UCSD-AML1 (cell line): ENCODE data around the gene EML6.

ENCODE experiments used
- DNase-seq: peaks from one replicate; lab custom pipeline; 2025; ENCODE audit not compliant: unreplicated experiment; lab: John Stamatoyannopoulos, UW

EML6 gene

DNA sequence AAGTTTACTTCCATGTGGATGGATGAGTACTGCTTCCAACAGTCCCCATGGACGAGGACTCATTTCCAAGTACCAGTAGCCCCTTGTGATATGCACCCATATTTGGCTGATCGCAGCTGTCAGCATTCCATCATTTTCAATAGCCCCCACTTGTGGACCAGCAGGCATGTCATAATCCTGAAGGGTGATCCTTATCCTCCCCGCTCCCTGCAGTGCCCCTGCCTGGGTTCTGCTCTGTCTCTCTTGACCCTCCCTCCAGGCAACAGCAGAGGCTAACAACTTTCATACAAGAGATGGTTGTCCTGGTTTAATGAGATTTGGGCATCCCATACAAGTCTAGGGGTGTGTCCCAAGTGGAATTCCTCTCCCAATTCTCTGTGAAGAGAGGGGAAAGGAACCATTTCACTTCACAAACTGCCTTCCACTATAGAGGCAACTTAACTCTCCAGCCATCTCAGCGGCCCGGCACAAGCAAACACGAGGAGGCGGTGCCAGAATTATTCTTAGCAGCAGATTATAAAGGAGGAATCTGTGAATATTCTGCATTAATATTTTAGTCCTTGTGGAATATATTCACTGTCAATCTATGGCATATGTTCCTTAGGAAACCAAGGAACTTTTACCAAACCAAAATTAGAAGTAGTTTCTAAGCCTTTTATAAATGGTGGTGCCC, 216.1 kb downstream of the EML6 start:
- DNase-seq = no peak

DNA sequence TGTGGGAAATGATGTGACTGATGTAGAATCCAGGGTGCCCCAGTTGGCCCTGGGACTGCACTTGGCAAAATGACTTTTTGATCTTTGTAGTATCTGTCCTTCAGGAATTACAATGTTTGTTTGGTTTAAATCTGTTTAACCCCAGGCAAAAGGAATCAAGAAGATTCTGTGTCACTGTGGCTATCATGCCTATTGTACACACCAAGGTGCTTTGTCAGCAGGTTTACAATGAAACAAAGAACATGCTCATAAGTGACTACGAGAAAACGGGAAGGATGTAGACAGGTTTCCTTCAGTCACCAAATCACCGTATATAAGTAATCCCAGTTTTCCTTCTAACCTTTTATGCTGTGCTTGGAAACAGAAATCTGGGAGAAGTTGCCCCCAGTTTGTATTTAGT, 217.3 kb downstream of the EML6 start:
- no peak for DNase-seq

DNA sequence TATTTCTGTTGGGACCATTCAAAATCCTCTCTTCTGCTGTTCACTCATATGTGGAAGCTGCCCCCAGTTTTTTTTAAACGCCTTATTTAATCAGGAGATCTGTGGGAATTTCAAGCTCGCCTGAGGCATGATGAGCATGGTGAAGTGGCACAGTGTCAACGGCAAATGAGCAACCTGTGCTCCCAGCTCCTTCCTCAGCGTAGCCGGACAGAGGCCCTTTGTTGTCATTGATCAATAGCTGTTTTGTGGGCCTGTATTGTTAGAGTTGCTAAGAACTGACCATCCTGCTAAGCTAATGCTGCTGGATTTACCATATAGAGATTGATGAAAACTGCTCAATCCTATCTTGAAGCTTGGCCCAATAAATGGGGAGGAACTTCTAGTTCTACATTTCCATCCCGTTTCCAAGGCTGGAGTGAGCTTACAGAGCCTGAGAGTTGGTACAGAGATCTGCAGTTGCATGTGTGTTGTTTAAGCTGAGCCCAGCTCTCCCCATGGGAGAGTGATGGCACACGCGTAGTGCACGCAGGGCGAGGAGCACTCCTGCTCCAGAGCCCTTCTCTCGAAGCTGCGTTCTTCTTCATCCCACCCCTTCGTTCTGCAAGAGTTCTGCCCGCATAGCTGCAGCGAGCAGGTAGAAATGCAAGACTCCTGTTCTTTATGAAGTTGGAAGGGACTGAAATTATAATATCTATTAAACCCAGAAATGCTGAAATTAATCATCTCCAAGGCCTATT, 218.0 kb downstream of the EML6 start:
- no peak for DNase-seq

DNA sequence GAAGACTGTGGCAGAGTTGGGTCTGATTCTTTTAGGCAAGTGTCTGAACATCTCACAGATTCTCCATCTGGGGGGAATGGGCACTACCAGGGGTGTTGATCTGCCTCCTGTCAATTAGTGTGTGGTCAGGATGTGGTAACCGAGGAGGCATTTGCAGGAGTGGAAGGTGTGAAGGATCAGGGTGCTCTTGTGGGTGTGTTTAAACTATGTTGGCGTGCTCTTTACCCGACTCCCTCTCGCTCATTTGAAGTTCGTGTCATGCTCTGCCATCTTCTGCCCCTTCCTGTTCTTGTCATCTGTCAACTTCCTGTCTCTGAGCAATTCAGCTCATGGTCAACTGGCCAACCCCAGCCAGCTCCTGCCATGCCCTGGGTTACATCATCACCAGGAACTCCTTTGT, 218.9 kb downstream of the EML6 start:
- peak; percentile 24 for DNase-seq

DNA sequence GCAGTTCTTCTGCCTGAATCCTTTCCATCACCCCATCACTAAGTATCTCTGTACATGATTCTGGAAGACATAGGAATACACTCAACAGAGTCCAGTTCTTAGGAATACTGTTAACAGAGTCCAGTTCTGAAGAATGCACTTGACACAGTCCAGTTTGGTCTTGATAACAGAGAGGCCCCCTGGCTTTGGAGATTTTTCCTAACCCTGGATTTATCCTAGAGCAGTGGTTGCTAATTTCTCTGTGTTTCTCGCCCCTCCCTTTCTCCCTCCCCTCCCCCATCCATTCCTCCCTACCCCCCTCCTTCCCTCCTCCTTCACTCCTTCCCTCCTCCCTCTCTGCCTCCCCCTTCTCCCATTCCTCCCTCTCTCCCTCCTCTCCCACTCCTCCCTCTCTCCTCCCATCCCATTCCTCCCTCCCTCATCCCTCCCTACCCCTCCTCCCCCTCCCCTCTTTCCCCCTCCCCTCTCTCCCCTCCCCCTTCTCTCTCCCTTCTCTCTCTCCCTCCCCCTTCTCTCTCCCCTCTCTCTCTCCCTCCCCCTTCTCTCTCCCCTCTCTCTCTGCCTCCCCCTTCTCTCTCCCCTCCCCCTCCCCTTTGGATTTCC, 221.4 kb downstream of the EML6 start:
- no peak for DNase-seq

DNA sequence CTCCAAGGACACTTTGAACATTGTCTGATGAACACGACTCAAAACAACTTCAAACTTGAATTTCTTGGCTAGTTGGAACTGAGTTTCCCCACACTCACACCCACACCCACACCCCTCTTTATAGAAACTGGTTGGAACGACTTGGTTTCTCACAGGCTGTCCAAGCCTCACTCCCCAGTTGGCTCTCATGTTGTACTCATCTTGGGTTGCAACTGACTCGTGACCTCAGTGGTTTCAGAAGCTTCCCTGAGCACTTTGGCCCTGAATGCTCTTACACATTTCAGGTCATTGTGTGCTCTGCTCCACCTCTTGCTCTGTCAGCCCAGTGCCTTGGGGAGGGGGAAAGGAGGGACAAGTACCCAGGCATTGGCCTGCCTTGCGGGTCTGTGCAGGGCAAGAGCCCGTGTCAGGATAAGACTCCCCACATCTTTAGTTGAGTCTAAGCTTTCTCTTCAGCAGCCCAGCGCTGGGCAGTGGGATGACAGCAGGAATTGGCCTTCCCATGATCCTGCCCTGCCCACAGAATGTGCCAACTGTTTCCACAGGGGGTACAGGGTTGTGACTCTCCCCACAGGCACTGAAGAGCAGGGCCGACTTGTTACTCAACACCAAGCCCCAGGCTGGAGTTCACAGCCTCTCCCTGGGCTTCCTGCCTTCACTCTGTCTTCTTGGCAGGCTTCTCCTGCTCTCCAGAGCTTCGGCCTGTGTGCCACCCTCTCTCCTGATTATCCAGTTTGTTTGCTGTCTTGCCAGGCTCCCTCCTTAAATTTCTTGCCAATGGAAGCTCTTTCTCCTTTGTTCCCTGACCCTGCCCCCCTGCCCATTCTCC, 222.1 kb downstream of the EML6 start:
- DNase-seq = no peak

DNA sequence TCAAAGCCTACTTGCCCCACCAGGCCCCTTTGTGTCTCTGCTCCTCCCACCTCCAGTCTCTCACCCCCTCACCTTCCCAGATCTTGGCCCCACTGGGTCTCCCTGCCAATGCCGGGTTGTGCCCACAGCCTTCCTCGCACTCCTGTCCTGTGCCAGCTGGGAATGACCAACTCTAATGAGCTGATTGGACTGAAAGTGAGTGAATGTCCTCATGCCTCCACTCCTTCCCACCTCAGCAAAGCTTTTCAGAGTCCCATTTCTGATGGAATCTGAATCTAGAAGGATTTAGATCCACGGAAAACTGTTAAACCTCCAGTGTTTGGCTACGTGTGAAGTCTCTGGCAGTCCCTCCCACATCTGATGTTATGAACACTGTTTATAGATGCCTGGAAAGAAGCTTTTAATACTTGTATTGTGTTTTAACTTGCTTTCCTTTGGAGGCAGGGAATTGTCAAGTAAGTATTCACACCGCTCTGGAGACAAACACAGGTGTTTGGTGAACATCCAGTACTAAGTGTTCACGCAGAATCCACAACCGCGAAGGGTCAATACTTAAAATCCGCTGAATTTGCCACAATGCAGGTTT, 222.9 kb downstream of the EML6 start:
- no peak for DNase-seq

DNA sequence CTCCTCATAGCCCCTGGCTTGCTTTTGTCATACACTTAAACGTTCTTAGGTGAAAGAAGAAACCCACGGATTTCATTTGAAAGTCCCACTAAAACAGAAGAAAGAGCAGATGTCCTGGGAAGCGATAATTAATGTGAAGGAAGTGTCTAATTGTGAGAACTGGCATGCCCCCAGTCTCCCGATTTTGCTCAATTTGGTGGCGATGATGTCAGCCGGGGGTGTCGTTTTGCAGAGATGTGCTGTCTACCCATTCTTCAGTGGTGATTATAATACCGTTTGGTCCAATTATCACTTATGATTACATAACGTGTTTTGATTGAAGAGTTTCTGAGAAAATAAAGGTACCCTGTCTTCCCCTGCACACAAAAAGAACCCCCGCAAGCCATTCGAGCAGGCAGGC, 223.7 kb downstream of the EML6 start:
- DNase-seq = no peak

DNA sequence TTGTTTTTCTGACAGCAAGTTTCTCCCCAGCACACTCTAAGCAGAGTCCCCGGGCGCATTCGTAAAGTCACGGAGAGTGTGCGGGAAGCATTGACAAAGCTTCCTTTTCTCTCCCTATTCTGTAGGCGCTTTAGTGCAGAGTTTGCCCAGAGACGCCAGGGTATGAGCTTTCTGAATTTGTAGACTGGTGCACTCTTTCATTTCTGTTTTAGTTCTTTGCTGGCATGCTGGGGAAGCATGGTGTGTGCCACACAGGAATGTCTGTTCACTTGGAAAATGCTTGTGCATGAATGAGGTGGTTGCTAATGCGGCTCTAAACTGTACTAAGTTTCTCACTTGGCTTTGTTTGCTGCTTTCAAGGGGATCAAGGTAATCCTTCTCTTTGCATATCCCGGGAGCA, 224.2 kb downstream of the EML6 start:
- no peak for DNase-seq

DNA sequence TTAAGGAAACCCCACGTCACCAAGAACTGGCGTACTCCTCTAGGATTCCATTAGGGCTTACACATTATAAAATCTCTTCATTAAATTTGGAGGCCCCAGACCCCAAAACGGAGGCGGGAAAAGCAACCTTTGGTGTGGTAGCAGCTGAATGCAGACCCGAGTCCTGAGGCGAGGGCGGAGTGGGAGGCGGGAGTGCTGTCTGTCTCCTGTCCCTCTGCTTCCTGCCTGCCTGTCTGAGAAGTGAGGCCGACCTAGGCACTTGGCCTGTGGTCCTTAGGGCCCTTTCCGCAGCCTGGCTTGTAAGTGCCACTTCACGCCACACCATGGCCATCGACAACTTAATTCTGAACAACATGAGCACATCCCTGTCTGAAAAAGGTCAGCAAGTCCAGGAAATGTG, 224.7 kb downstream of the EML6 start:
- no peak for DNase-seq

DNA sequence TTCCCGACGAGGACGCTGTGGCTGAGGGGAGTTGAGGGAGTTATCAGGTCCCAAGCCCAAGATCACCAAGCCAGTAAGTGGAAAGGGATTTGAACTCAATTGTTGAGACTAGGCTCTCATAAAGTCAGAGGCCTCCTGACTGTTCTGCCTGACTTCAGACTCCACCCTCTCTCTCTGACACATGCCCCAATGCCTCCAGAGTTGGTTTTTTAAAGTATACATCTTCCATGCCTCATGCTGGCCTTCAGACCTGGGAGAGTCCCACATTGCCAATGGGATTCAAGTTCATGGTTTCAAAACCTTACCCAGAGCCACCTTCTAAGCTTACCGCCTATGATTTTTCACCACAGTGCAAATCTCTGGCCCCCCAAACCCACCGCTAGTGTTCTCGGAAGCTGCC, 226.0 kb downstream of the EML6 start:
- DNase-seq = no peak

DNA sequence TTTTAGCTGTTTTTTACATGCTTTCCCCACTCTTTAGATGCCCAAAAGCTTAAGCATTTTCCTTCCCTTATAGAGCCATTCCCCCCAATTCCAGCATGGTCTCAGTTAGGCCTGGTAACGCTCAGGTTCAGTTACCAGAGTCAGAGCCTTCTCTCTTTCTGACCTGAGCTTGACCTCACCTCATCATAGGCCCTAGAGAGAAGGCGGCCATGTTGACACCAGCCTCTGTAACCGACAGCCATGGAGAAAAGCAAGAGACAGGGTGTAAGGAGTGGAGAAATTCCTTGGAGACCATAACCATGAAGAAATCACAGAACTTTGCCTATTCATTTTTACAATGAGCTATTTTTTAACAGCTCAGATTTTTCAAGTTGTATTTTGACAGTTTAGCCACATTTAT, 227.3 kb downstream of the EML6 start:
- no peak for DNase-seq

DNA sequence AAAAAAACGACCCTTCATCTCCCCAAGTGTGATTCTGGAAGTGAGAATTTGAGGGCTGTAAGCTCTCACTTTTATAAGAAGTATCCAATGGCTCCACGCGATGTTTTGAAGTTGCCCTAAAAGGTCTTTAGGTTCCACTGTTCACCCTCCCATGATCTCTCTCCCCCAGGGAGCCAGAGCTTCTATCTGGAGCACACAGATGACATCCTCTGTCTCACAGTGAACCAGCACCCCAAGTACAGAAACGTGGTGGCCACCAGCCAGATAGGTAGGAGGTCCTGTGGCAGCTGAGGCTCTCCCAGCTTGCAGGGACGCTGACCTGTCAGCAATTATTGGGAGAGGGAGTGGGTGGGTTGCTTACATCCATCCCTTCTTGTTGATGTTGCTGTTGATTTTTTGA, 229.0 kb downstream of the EML6 start:
- DNase-seq = no peak

DNA sequence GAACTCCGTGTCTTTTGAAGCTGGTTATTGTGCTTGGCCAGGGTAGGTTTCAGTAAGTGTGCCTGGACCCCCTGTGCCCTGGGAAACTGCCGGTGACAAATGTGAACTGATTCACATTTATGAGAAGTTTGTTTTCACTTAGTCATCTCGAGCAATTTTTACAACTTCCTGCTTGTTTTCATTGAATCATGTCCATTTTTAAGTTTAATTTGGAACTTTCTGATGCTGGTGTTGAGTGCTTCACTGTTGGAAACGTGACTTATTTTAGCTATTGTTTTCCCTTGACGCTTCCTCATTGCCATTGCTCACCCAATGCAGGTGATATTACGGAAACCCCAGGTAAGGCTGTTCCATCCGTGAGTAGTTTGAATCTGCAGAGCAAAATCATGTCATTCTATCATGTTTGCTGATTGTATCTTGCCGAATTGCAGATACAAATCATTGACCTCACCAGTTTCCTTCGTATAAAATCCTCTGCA, 229.6 kb downstream of the EML6 start:
- no peak for DNase-seq

DNA sequence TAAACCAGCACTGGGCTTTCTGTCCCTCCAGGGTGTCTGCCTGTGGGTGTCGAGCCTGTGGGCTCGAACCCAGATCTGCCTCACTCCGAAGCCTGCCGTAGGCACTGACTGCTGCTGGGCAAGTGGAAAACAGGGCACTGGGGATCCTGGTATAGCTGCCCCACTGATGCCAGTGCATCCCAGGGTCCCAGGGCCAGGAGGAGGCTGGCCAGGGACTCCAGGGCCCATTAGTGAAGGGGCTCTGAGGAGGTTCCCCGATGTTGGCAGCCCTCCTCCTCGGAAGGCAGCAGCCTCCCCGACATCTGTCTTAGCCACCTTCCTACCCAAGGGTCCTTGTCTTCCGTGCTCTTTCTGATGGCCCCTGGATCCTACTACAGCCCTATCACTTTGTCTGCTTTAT, 230.7 kb downstream of the EML6 start:
- no peak for DNase-seq

DNA sequence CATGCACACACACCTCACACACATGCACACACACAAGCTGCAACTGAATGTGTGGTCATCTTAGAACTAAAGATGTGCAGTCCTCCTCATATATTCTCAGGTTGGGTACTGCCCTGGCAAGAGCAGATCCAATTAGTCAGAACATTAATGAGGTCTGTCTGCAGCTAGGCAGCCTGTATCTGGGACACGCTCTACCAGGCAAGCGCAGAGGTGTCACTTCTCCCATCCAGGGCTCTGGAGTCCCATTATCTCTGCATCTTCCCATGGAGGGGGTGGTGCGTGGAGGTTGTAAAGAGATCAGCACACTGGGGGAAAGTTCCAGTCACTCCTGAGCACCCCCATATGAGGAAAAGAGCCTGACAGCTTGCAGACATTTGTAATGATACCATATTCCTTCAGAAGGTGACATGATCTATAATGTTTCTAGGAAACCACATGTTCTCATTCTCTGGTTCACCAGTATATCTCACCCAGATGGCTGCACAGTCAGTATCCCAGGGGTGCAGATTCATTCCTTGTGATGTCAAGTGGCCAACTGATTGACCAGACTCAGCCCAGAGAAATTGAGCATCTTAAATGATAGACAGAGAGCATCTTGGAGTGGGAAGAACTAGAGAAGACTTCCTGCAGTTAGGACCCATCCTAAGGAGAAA, 231.4 kb downstream of the EML6 start:
- DNase-seq = no peak

DNA sequence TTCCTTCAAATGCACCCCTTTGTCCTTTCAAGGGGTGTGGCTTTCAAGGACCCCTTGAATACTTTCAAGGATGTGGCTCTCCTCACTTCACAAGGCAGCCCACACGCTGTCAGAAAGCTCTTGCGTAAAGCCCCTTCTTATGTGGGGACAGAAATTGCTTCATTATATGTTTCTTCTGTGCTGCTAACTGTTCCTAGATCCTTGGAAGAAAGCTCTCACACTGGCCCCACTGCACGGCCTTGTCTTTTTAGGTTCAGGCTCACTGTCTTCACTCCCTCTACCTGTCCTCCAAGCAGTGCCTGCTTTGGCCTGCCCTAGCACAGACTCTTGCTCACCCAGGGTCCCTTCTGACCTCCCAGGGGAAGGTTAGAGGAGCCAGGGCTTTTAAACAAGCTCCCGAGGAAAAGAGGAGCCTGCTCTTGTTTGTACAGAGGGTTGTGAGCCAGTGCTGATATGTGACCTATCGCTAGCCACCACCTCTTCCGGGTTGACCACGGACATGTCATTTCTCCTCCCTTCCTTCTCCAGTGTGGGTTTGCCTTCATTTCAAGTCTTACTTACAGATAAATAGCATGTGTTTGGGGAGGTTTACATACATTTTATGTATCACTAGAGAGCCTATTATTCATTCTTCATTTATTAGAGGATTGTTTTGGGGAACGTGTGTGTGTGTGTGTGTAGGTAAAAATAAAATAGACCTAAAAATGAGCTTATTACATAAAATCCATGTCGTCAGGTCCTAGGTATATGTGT, 232.1 kb downstream of the EML6 start:
- DNase-seq = peak; percentile 54

DNA sequence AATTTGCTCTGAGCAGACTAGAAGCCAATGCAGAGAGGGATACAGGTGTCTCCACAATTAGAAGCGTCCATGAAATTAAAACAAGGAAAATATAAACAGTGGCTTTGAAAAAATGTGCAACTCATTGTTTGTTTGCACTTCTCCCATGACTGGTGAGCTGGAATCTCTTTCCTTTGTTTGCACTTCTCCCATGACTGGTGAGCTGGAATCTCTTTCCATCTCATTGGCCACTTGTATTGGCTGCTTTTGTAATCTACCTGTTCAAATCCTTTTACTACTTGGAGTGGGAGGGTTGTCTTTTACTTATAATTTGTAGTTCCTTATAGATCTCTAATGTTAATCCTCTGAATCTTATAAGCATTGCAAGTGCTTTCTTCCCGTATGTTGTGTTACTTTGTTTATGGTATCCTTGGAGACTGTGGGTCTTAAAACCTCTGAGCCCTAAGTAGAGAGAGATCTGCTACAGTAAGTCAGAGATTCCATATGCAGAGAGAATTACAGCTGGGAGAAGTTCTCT, 232.7 kb downstream of the EML6 start:
- DNase-seq = no peak

DNA sequence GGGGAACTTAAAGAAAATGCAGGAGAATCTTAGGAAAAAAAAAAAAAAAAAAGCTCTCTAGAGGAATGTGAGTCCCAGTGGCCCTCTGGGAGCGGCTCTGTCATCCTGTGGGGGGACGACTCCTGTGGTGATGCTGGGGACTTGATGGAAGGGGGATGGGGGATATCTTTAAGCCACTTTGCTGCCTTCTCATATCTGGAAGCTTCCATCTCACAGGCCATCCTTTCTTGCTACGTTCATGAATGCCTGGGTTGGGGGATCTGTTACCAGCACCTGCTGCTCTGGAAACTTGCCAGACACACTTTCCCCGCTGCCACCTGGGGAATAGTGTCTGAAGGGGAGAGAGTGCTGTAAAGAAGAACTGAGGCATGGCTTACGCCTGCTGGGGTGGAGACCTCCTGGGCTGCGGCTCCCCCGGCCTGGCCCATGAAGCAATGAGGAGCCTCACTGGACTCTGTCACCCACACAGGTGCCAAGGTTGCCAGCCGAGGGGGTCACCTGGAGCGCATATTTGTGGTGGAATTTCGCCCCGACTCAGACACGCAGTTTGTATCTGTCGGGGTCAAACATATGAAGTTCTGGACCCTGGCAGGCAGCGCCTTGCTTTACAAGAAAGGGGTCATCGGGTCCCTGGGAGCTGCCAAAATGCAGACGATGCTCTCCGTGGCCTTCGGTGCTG, 234.0 kb downstream of the EML6 start:
- no peak for DNase-seq
